ENCODE measurements around the gene VTCN1.

DNA sequence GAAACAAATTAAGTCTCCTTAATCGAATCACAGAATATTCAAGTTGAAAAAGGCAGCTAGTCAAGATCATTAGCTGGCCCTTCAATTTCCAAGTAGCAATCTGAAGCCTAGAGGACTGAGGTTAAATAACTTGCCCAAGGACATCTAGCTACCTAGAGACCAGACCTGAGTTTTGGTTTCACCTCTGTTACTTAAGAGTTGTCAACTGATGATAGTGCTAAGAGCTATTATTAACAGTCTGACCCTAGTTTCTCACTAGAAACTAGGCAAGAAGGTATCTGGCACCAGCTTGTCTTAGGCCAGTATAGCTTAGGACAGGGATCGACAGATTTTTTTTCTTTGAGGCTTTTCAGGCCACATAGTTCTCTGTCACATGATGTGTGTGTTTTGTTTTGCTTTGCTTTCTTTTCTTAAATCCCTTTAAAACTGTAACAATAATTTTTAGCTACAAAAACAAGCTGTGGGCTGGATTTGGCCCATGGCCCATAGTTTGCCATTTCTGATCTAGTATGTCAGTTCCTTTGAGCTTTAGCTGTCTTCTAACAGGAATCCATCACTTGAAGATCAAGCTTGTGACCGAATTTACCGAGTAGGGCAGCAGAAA is 112.3 kb downstream of the VTCN1 start:
- TF ChIP-seq, protein P1, sequence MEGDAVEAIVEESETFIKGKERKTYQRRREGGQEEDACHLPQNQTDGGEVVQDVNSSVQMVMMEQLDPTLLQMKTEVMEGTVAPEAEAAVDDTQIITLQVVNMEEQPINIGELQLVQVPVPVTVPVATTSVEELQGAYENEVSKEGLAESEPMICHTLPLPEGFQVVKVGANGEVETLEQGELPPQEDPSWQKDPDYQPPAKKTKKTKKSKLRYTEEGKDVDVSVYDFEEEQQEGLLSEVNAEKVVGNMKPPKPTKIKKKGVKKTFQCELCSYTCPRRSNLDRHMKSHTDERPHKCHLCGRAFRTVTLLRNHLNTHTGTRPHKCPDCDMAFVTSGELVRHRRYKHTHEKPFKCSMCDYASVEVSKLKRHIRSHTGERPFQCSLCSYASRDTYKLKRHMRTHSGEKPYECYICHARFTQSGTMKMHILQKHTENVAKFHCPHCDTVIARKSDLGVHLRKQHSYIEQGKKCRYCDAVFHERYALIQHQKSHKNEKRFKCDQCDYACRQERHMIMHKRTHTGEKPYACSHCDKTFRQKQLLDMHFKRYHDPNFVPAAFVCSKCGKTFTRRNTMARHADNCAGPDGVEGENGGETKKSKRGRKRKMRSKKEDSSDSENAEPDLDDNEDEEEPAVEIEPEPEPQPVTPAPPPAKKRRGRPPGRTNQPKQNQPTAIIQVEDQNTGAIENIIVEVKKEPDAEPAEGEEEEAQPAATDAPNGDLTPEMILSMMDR (IDR thresholded peaks at IDR 0.05): no peak
- TF ChIP-seq, protein P2, sequence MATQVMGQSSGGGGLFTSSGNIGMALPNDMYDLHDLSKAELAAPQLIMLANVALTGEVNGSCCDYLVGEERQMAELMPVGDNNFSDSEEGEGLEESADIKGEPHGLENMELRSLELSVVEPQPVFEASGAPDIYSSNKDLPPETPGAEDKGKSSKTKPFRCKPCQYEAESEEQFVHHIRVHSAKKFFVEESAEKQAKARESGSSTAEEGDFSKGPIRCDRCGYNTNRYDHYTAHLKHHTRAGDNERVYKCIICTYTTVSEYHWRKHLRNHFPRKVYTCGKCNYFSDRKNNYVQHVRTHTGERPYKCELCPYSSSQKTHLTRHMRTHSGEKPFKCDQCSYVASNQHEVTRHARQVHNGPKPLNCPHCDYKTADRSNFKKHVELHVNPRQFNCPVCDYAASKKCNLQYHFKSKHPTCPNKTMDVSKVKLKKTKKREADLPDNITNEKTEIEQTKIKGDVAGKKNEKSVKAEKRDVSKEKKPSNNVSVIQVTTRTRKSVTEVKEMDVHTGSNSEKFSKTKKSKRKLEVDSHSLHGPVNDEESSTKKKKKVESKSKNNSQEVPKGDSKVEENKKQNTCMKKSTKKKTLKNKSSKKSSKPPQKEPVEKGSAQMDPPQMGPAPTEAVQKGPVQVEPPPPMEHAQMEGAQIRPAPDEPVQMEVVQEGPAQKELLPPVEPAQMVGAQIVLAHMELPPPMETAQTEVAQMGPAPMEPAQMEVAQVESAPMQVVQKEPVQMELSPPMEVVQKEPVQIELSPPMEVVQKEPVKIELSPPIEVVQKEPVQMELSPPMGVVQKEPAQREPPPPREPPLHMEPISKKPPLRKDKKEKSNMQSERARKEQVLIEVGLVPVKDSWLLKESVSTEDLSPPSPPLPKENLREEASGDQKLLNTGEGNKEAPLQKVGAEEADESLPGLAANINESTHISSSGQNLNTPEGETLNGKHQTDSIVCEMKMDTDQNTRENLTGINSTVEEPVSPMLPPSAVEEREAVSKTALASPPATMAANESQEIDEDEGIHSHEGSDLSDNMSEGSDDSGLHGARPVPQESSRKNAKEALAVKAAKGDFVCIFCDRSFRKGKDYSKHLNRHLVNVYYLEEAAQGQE (IDR thresholded peaks at IDR 0.05; ENCODE audit: insufficient read depth in 1 of 2, low read depth in 2 of 2, low read length in 1 of 2): no peak
- TF ChIP-seq POLR2AphosphoS5 (IDR thresholded peaks at IDR 0.05; ENCODE audit: low read depth, low read length) (no peak), SIN3A (IDR thresholded peaks at IDR 0.05; ENCODE audit: borderline replicate concordance, insufficient read depth, low read depth, low read length) (no peak)

Measured in Panc1 (cell line).